Breast epithelium (tissue), 4 donors: ENCODE results near the gene CASKIN2. TPM values are rescaled to one million over a fixed set of nuclear protein-coding genes. Genes with fewer than 3 reads are reported as not detected.

ENCODE experiments used
- DNase-seq, 2 donors: peaks; one replicate each; pipeline ENCODE4 v3.0.0-alpha.2; 2019; ENCODE audit warnings: low spot score in 2 of 2
- H3K27ac ChIP-seq, 2 donors: fragments of 200-600 bp; sonication (generic) in 1 of 2; one replicate each; pipeline ENCODE4 v1.5.1; 2016 to 2019; ENCODE audit warnings: mild to moderate bottlenecking in 1 of 2
- H3K27me3 ChIP-seq, 2 donors: fragments of 200-600 bp; sonication (generic) in 1 of 2; one replicate each; pipeline versions ENCODE4 v1.5.1 to v1.6.0; 2017 to 2019; ENCODE audit warnings: control low read depth in 1 of 2, mild to moderate bottlenecking in 1 of 2
- H3K36me3 ChIP-seq: fragments of 200-600 bp; one replicate; pipeline ENCODE4 v1.5.1; 2019
- H3K4me1 ChIP-seq, 2 donors: fragments of 200-600 bp; sonication (generic); one replicate each; pipeline ENCODE4 v1.5.1; 2016 to 2019; ENCODE audit warnings: control low read depth in 1 of 2
- H3K4me3 ChIP-seq, 3 donors: fragments of 200-600 bp; sonication (generic); 1 replicate in 2 of 3; 2 replicates in 1 of 3; pipeline ENCODE4 v1.5.1; 2016 to 2019; ENCODE audit warnings: mild to moderate bottlenecking in 3 of 3, moderate library complexity in 2 of 3
- H3K9me3 ChIP-seq, 2 donors: fragments of 200-600 bp; sonication (generic) in 1 of 2; one replicate each; pipeline ENCODE4 v1.5.1; 2016 to 2019; ENCODE audit warnings: control low read depth in 1 of 2
- POLR2A ChIP-seq: fragments of 450-650 bp; IDR thresholded peaks from one replicate; pipeline ENCODE4 v1.6.1; 2016; ENCODE audit warnings: antibody characterized with exemption, mild to moderate bottlenecking, moderate library complexity
- POLR2AphosphoS5 ChIP-seq, 3 donors: sonication (generic); formaldehyde crosslinking; IDR thresholded peaks; one replicate each; pipeline ENCODE4 v1.6.1; 2017; ENCODE audit warnings: antibody characterized with exemption in 3 of 3
- intact Hi-C: fragments of 100-400 bp; cut with DNase I; formaldehyde crosslinking; loops from one replicate; pipeline ENCODE4 v1.15.1; 2023; ENCODE audit warnings: low total_unique reads
- total RNA-seq, 3 donors: library from RNA; depleted of rRNA; stranded (reverse); fragments of >200 nt; gene quantifications; one replicate each; pipeline ENCODE4 v1.1.0, GENCODE V29; 2016
- TF ChIP-seq, protein P1 (sequence below), 3 donors: fragments of 450-650 bp; IDR thresholded peaks; one replicate each; pipeline ENCODE4 v1.5.1; 2016 to 2017; ENCODE audit warnings: antibody characterized with exemption in 3 of 3, mild to moderate bottlenecking in 3 of 3, moderate library complexity in 3 of 3

Gene CASKIN2, protein sequence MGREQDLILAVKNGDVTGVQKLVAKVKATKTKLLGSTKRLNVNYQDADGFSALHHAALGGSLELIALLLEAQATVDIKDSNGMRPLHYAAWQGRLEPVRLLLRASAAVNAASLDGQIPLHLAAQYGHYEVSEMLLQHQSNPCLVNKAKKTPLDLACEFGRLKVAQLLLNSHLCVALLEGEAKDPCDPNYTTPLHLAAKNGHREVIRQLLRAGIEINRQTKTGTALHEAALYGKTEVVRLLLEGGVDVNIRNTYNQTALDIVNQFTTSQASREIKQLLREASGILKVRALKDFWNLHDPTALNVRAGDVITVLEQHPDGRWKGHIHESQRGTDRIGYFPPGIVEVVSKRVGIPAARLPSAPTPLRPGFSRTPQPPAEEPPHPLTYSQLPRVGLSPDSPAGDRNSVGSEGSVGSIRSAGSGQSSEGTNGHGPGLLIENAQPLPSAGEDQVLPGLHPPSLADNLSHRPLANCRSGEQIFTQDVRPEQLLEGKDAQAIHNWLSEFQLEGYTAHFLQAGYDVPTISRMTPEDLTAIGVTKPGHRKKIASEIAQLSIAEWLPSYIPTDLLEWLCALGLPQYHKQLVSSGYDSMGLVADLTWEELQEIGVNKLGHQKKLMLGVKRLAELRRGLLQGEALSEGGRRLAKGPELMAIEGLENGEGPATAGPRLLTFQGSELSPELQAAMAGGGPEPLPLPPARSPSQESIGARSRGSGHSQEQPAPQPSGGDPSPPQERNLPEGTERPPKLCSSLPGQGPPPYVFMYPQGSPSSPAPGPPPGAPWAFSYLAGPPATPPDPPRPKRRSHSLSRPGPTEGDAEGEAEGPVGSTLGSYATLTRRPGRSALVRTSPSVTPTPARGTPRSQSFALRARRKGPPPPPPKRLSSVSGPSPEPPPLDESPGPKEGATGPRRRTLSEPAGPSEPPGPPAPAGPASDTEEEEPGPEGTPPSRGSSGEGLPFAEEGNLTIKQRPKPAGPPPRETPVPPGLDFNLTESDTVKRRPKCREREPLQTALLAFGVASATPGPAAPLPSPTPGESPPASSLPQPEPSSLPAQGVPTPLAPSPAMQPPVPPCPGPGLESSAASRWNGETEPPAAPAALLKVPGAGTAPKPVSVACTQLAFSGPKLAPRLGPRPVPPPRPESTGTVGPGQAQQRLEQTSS (N-terminal part only)
- total RNA-seq = 10 to 100 TPM in 2 of 3 donors, 1 to 10 TPM in 1; 10.0 to 23.3 (median 14.6) TPM

- DNase-seq = peak; percentile 94 to 97
- Histone ChIP-seq H3K9me3 (no peaks in the 10 kb centered on the region), H3K27ac (peak within 1 kb of the TSS; percentile 92 to 95), H3K4me1 (peaks cover 8 to 28% of the 10 kb centered on the region in 2 donors), H3K36me3 (no peaks in the 10 kb centered on the region), H3K27me3 (no peaks in the 10 kb centered on the region), H3K4me3 (peak within 1 kb of the TSS; percentile 89 to 94 (median 91))
- peak in 1 of 3 donors; percentile 10 for TF ChIP-seq POLR2AphosphoS5 (IDR thresholded peaks at IDR 0.05)
- no peak for TF ChIP-seq POLR2A
- TF ChIP-seq, protein P1, sequence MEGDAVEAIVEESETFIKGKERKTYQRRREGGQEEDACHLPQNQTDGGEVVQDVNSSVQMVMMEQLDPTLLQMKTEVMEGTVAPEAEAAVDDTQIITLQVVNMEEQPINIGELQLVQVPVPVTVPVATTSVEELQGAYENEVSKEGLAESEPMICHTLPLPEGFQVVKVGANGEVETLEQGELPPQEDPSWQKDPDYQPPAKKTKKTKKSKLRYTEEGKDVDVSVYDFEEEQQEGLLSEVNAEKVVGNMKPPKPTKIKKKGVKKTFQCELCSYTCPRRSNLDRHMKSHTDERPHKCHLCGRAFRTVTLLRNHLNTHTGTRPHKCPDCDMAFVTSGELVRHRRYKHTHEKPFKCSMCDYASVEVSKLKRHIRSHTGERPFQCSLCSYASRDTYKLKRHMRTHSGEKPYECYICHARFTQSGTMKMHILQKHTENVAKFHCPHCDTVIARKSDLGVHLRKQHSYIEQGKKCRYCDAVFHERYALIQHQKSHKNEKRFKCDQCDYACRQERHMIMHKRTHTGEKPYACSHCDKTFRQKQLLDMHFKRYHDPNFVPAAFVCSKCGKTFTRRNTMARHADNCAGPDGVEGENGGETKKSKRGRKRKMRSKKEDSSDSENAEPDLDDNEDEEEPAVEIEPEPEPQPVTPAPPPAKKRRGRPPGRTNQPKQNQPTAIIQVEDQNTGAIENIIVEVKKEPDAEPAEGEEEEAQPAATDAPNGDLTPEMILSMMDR (IDR thresholded peaks at IDR 0.05) = peak; percentile 93 to 99 (median 98)
- intact Hi-C loops = no loop called here
These were observed at the start of gene CASKIN2 for GRCh38 chr17:75515496-75516254. CASKIN2 (minus strand) TSS chr17:75515537; CDS start chr17:75513804, 1,733 bp downstream.

GRCh38 chr17:75565066-75565465, 49.7 kb upstream of the CASKIN2 start:
- DNase-seq = no peak
- Histone ChIP-seq H3K9me3 (no peaks in the 10 kb centered on the region), H3K36me3 (no peaks in the 10 kb centered on the region), H3K4me3 (no peak overlapping the region), H3K4me1 (no peaks in the 10 kb centered on the region), H3K27me3 (no peaks in the 10 kb centered on the region), H3K27ac (no peak overlapping the region)
- TF ChIP-seq POLR2A (no peak), POLR2AphosphoS5 (IDR thresholded peaks at IDR 0.05) (no peak)
- TF ChIP-seq, protein P1 (IDR thresholded peaks at IDR 0.05) = no peak
- intact Hi-C loops = no loop called here

GRCh38 chr17:75564195-75564594, 48.9 kb upstream of the CASKIN2 start:
- intact Hi-C loops = no loop called here
- no peak for TF ChIP-seq POLR2AphosphoS5 (IDR thresholded peaks at IDR 0.05)
- TF ChIP-seq, protein P1 (IDR thresholded peaks at IDR 0.05) = no peak
- TF ChIP-seq POLR2A = no peak
- no peaks in the 10 kb centered on the region for H3K9me3 ChIP-seq
- H3K27ac ChIP-seq = no peak overlapping the region
- H3K4me1 ChIP-seq = no peaks in the 10 kb centered on the region
- H3K27me3 ChIP-seq = no peaks in the 10 kb centered on the region
- no peak for DNase-seq
- H3K36me3 ChIP-seq = no peaks in the 10 kb centered on the region
- no peak overlapping the region for H3K4me3 ChIP-seq

- no peaks in the 10 kb centered on the region for H3K36me3 ChIP-seq
- H3K9me3 ChIP-seq = no peaks in the 10 kb centered on the region
- no peaks in the 10 kb centered on the region for H3K4me1 ChIP-seq
- H3K27me3 ChIP-seq = no peaks in the 10 kb centered on the region
- DNase-seq = no peak
- no peak overlapping the region for H3K27ac ChIP-seq
- intact Hi-C loops = no loop called here
- TF ChIP-seq POLR2AphosphoS5 (IDR thresholded peaks at IDR 0.05) (no peak), POLR2A (no peak)
- TF ChIP-seq, protein P1 (IDR thresholded peaks at IDR 0.05) = no peak
- H3K4me3 ChIP-seq = no peak overlapping the region
These were observed 47.9 kb upstream of the CASKIN2 start for GRCh38 chr17:75563063-75563758.
